ENCODE data around the gene MYH7B. TPM values are rescaled to one million over a fixed set of nuclear protein-coding genes. Genes with fewer than 3 reads are reported as not detected.

The MYH7B gene
- total RNA-seq, 1 donor from 2014 or later, result 83.0 TPM

DNA sequence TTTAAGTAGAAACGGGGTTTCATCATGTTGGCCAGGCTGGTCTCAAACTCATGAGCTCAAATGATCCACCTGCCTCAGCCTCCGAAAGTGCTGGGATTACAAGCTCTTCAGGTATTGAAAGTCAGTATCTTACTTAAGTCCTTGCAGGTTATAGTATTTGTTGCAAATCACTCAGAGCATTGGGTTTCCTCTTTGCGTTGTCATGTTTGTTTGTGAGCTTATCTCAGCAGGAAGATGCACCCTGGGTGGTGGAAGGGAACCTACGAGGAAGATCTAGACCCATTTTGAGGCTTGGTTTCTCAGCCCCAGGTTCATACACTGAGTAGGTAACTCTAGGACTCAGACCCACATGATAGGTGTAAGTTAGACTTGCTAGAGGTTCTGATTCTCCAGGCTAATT lies 18.6 kb downstream of the MYH7B start:
- no peak for DNase-seq (ENCODE audit: low read depth)

DNA sequence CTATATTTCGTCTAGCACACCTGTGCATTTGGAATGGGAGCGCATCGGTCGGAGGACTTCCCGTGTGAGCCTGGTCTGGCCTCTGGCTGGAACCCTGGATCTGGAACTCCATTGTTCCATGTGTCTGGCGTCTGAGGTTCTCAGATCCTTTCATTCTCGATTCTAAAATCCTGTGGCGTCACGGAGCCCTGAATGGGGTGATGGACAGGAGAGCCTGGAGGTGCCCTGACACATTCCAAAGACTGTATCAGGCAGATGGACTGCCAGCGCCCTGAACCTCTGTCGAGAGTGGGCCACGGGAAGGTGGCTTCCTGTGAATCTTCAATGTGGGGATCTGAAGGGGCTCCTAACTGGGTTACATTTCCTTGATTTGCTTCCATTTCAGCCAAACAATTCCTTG lies 20.6 kb downstream of the MYH7B start:
- DNase-seq (ENCODE audit: low read depth), result peak; percentile 61

DNA sequence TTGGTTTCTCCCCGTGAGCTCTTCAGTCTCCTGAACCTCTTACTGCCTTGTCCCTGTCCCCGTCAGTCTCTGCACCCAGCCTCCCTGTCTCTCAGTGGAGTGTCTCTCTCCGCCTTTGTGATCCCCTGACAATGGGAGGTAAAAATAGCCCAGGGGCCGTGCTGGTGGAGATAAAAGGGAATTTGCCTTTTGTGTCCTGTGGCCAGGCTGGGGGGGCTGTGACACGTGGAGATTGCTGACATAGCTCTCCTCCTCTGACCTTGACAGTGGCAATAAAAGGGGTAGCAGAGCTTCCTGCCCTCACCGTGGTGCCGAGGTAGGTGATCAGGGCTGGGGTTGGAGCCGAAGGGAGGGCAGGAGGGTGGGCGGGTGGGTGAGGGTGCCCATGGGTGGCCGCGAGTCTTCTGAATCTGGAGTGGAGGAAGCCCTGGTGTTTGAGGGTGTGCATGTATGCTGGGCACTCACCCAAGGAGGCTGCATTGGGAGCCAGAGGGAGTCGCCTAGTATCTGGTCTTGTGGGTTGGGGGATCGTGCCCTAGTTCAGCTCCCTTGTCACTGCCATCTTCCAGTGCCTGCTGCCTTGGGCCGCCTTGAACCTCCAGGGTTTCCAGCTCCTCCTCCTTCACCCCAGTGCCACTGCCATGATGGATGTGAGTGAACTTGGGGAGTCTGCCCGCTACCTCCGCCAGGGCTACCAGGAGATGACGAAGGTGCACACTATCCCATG lies 21.9 kb downstream of the MYH7B start:
- peak; percentile 90 for DNase-seq (ENCODE audit: low read depth)

DNA sequence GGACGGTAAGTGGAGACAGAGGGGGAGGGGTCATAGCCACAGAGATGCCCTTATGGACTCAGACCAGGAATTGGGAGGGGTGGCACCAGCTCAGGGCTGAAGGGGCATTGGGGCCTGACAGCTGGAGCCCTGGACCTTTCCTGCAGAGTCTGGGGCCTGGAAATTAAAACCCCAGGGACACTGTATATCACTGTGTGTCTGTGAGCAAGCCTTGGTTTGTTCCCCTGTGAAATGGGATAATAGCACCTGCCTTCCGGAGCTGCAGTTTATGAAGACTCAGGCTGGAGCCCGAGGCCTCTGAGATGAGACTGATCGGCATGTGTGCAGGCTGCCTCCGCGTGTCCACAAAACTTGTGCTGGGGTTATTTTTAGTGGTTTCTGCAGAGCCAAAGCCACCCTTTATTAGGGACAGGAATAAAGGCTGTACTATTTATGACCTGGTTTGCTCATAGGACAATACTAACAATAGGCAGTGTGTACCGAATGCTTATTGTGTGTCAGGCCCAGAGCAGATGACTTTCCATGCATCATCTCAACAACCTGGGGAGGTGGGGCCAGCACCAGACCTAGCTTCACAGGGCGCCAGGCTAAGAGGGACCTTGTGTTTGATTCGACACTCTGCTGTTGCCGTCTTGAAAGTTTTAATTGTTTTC lies 22.6 kb downstream of the MYH7B start:
- peak; percentile 94 for DNase-seq (ENCODE audit: low read depth)

DNA sequence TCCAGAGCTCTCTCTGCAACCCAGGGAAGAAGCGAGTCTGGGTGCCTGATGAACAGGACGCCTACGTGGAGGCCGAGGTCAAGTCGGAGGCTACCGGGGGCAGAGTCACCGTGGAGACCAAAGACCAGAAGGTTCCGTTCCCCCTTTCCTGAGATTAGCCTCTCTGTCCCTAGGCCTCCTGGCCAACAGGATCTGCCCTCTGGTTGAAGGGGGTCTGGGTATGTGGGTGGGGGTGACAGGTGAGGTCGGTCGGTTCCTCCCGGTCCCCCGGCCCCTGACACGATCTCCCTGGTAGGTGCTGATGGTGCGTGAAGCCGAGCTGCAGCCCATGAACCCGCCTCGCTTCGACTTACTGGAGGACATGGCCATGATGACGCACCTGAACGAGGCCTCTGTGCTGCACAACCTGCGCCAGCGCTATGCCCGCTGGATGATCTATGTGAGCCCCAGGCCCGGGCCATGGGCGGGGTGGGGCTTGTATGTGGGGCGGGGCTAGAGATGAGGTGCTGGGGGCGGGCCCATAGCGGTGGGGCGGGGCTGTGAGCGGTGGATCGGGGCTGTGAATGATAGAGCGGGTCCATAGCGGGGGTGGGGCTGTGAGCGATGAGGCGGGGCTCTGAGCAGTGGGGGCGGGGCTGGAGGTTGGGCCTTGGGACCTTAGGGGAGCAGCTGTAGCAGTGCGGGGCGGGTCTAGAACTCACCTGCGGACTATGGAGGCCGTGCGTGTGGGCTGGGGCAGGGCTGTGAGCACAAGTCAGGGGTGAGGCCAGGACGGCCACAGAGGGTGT lies 23.9 kb downstream of the MYH7B start:
- DNase-seq (ENCODE audit: low read depth), result no peak

DNA sequence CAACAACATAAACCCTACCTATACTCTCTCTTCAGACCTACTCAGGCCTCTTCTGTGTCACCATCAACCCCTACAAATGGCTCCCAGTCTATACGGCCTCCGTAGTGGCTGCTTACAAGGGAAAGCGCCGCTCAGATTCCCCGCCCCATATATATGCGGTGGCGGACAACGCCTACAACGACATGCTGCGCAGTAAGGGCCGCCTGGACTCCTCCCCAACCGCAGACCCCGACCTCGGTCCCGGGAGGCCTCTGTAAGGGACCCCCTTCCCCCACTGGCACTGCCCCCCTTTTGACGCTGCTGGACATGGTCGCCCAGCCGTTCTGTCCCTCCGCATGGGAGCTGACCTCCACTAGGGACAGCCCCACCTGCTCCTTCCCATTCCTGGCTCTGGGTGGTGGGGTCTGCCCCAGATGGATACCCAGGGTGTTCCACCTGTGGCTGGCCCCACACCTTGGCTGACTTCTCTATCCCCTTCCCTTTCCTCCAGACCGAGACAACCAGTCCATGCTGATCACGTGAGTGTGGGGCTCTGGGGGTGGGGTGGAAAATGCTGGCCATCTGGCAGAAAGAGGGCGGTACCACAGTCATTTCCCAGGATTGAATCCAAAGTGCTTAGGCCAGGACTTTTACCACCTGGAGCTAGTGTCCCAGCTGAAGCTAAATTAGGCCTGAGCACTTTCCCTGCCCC lies 25.0 kb downstream of the MYH7B start:
- DNase-seq (ENCODE audit: low read depth), result peak; percentile 88

DNA sequence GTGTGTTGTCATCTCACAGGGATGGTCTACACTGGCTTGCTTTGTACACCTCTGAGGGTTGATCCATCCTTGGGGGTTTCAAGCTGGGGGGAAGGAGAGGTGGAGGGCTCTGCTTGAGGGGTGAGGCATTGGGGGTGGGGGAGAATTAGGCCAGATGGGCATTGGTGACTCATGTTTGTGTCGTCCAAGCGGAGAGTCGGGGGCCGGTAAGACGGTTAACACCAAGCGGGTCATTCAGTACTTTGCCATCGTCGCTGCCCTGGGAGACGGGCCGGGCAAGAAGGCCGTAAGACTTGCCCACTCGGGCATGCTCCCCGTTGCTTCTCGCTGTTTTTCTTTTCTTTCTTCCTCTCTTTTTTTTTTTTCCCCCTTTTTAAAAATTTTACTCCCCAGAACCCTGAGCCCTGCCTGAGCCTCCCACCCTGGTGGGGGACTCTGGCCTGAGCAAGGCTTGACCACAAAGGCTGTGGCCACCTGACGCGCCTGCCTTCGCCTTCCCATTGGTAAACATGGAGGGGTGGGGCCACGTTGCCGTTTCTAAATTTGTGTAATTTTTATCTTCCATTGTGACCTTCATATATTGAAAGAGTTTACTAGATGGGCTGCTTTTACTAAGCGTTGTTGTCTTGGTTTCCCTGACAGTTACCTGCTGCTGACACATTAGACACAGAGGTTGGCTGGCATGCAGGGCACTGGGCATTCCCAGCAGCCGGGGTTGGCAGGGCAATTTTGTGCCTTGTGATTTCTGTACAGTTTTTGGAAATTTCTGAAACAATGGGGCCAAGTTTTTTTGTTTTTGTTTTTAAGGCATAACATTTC lies 26.8 kb downstream of the MYH7B start:
- no peak for DNase-seq (ENCODE audit: low read depth)

DNA sequence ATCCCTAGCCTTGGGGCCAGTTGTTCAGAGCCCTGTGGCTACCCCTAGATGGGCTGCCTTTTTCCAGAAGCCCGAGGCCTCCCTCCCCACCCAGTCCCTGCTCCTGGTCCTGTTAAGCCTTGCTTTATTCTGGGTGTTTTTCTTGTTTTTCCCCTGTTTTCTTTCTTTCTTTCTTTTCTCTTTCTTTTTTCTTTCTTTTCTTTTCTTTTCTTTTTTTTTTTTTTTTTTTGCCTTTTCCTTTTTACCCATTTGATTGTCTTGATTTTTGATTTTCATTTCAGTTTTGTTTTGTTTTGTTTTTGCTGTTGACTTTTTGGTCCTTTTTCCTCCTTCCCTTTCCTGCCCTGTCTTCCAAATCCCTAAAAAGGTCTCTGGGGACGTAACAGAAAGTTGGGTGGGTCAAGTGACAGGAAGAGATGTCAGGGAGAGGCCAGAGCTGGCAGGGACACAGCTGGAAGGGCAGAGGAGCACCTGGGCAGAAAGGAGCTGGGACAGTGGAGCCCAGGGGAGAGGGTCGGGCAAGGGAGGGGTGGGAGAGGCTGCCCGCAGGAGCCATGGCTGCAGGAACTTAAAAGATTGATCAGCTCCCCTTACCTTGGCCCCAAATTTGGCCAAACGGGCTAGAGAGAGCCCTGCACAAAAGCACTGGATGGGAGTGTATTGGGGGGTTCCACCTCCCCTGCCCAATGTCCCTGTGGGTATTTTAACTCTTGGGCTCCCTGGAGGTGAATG lies 27.6 kb downstream of the MYH7B start:
- no peak for DNase-seq (ENCODE audit: low read depth)

DNA sequence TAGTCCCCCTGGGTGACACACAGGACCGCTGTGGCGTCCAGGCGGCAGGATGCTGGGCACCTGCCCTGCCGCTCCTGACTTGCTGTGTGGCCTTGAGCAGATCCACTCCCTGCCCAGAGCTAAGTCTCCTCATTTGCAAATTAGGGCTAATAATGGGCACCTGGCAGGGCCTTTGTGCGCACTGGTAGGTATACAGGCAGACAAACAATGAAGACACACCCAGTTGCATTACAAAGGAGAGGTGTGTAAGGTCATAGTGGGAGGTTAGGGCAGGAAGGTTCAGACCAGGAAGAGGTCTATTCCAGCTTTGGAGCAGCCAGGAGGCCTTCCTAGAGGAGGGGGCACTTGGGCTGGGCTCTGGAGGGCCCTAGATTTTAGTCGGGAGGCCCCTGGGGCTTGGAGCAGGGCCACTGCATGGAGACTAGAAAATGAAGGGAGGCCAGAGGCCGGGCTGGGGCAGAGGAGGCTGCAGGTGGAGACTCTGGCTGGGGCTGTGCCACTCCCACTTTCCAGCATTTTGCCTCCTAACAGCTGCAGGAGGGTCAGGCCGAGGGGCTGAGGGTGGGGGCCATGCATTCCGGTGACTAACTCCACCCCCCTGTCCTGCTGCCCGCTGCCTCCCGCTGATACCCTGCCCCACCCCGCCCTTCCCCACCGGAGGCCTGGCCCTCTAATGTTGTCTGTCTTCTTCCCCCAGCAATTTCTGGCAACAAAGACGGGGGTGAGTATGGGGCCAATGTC lies 28.5 kb downstream of the MYH7B start:
- peak; percentile 73 for DNase-seq (ENCODE audit: low read depth)

DNA sequence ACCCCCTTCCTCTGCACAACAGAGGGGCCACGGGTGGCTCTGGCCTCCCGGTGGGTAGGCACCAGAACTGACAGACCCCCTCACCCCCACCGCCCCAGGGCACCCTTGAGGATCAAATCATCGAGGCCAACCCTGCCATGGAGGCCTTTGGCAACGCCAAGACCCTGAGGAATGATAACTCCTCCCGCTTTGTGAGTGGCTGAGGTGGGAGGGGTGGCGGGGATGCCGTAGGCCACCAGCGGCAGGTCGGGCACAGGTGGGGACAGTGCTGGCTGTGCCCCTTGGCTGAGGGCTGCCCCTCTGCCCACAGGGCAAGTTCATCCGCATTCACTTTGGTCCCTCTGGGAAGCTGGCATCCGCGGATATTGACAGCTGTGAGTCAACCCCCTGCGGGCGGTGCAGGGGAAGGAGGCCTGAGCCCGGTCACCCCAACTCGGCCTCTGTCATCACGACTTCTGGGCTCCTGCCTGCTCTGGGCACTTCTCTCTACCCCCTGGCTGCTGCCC lies 29.1 kb downstream of the MYH7B start:
- peak; percentile 76 for DNase-seq (ENCODE audit: low read depth)

DNA sequence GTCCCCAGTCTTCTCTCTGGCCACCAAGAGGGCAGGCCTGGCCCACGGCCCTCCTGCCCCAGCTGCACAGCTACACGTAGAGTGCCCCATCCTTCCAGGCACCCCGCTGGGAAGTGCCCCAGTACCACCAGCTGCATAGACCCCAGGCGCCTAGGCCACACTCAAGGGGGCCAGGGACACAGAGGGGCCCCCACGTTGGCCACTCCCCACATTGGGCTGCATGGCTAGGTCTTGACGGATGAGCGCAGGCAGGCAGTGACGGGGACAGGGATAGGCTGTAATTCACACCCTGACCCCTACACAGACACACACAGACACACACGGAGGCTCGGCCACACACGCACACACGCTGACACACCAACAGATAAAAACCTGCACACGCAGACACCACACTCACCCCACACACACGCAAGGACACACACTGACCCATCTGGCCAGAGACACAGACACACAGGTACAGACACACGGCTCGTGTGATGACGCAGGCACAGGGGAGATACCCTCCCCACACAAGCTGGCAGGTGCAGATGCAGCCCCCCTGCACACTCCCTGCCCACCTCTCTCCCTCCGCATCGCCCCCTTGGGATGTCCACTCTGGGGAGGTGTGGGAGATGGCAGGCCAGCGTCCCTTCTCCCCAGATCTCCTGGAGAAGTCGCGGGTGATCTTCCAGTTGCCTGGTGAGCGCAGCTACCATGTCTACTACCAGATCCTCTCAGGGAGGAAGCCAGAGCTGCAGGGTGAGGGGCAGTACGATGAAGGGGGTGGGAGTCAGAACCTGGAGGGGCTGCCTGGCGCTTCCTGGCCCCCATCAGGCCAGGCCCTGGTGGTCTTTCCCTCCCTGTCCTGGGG lies 30.0 kb downstream of the MYH7B start:
- DNase-seq (ENCODE audit: low read depth), result no peak

DNA sequence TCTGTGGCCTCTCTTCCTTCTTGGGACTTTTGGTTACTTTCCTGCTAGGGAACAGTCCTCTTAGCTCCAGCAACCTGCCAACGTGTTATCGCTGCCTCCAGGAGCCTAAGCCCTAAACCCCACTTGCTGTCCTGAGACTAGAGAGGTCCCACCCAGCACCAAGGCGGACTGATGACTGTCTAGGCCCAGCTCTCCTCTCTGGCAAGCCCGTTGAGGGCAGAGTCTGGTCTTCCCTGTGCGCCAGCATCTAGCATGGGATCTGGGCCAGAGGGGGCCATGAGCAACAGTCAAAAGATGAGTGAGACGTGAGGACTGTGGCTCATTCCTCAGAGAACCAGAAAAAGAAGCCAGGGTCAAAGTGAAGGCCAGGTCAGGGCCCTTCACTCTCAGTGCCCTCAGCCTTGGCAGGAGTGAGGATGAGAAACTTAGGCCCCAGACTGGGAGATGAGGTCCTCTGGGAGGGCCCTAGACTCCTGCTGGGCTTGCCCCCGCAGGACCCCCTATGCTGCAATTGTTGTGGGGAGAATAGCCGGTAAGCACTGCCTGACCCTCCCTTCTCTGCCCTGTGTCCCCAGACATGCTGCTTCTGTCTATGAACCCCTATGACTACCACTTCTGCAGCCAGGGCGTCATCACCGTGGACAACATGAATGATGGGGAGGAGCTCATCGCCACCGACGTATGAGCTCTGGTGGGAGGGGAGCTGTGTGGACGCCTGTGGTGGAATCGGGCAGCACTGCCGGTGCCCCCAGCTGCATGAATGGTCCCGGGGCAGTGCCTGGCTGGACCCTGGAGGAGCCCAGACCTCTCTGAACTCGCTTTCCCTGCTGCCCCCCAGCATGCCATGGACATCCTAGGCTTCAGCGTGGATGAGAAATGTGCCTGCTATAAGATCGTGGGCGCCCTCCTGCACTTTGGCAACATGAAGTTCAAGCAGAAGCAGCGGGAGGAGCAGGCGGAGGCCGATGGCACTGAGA lies 30.9 kb downstream of the MYH7B start:
- no peak for DNase-seq (ENCODE audit: low read depth)

DNA sequence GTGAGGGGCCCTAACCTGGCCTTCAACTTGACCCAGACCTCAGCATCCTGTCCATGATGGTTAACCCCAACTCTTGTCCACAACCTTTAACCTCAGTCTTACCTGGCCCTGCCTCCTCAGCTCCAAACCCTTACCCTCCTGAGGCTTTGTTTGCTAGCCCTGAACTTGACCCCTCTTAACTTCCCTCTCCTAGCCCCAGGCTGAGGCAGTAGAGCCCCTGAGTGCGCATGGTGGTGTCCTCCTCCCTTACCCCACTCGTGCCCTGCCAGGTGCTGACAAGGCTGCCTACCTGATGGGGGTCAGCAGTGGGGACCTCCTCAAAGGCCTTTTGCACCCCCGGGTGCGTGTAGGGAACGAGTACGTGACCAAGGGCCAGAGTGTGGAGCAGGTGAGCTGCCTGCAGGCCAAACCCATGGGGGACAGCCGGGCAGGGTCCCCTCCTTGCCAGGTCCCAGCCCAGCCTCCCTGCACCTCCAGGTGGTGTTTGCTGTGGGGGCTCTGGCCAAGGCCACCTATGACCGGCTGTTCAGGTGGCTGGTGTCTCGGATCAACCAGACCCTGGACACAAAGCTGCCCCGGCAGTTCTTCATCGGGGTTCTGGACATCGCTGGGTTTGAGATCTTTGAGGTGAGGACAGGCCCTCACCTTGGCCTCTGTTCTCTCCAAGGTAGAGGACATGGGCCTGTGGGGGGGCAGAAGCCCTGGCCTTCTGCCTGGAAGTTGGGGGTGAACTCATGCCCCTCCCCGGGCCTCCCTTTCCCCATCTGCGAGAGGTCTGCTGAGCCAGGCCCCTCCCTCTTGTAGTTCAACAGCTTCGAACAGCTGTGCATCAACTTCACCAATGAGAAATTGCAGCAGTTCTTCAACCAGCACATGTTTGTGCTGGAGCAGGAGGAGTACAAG lies 31.9 kb downstream of the MYH7B start:
- no peak for DNase-seq (ENCODE audit: low read depth)

DNA sequence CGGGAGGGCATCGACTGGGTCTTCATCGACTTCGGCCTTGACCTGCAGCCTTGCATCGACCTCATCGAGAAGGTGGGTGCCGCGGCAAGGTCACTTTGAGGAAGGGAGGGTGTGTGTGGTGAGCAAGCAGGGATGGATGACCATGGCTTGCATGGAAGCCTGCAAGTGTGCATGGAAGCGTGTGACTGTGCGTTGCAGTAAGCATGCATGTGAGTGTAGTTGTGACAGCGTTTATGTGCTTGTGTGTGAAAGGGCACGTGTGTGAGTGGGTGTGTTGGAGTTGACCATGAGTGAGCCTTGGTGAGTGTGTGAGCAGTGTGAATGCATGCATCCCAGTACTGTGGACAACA lies 32.5 kb downstream of the MYH7B start:
- no peak for DNase-seq (ENCODE audit: low read depth)

DNA sequence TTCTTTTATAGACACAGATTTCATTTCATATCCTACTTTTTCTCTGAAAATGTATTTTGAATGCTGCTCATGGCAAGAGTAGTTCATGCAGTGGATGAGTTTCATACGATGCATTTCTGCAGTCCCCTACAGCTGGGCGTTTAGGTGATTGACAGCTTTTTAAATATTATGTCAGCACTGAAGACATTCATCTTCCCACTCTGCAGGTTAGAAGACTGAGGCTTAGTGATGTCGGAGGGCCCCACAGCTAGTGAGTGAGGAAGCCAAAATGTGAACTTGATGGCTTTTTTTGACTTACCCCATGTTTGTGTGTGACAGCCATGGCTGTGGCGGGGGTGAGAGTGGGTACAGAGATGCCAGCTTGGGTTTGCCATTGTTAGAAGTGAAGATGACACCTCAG lies 33.5 kb downstream of the MYH7B start:
- no peak for DNase-seq (ENCODE audit: low read depth)

DNA sequence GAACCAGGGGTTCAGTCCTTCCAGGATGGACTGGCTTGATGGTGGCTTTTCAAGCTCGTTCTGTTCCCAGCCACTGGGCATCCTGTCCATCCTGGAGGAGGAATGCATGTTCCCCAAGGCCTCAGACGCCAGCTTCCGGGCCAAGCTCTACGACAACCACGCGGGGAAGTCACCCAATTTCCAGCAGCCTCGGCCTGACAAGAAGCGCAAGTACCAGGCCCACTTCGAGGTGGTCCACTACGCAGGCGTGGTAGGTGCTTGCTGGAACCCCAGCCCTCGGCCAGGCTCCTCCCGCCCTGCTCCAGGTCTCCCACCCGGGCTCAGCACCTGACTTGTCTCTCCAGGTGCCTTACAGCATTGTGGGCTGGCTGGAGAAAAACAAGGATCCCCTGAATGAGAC lies 34.0 kb downstream of the MYH7B start:
- DNase-seq (ENCODE audit: low read depth), result no peak
